ENCODE measurements around the gene COPRS. TPM values are rescaled to one million over a fixed set of nuclear protein-coding genes. Genes with fewer than 3 reads are reported as not detected.
"Not testable (repeated sequence)": the region's sequence is repeated elsewhere in the genome, so short reads cannot be mapped to it uniquely, and the experiment has no call there.

The COPRS gene
- polyA plus RNA-seq, 3 donors: 40.7 to 48.4 (median 45.5) TPM

DNA sequence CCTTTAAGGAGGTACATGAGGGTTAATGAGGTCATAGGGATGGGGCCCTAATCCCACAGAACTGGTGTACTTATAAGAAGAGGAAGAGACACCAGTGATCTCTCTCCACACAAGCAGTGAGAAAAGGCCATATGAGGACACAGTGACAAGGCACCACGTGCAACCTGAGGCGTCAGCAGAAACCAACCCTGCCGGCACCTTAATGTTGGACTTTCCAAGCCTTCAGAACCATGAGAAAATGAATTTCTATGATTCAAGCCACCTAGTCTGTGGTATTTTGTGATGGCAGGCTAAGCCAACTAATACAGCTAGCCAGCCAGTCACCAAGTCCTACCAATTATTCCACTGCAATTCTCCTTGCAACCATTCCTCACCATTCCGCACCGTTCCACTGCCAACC lies 39.5 kb downstream of the COPRS start:
- no peak for DNase-seq

DNA sequence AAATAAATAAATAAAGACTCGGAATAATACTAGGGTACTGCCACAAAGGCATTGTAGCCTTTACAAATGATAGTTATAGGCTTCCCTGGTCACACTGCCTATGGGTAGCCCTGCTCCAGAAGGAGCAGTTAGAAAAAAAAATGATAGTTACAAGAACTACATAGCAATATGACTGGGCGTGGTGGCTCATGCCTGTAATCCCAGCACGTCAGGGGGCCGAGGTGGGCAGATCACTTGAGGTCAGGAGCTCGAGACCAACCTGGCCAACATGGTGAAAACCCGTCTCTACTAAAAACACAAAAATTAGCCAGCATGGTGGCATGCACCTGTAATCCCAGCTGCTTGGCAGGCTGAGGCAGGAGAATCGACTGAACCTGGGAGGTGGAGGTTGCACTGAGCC lies 40.2 kb downstream of the COPRS start:
- DNase-seq: not testable (repeated sequence)

DNA sequence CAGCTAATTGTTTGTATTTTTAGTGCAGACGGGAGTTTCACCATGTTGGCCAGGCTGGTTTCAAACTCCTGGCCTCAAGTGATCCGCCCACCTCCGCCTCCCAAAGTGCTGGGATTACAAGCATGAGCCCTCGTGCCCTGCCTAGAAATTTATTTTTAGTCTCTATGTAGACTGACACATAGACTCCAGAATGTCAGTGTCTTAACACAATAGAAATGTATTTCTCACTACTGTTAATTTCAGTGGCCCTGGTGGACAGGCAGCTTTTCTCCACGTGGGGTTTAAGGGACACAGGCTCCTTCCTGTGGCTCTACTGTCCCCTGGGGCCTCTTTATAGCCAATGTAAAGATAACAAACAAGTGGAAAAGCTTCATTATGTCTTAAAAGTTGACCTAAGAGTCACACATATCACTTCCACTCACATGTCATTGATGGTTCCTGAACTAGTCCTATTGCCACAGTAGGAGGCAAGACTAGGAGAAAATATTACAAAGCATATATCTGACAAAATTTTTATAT lies 43.8 kb downstream of the COPRS start:
- no peak for DNase-seq

DNA sequence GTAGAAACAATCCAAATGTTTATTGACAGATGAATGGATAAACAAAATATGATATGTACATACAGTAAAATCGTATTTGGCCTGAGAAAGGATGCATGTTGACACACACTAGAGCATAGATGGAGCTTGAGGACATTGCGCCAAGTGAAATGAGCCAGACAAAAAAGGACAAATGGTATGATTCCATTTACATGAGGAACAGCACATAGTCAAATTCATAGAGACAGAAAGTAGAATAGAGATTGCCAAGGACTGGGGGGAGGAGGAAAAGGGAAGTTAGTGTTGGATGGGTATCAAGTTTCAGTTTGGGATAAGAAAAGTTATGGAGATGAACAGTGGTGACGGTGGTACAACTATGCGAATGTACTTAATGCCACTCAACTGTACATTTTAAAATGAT lies 47.9 kb downstream of the COPRS start:
- DNase-seq: no peak

DNA sequence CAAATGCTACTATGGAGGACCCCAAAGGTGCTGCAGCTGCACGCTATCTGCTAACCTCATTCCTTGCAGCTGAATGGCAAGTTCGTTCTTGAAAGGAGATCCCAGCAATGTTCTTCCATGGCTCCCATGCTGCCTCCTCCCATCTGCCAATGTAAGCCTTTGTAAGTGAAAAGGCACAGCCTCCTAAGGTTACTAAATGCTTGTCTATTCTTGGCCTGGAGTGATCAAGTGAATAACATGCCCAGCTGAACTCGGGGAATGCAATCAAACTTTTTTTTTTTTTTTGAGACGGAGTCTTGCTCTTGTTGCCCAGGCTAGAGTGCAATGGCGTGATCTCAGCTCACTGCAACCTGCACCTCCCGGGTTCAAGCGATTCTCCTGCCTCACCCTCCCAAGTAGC lies 49.2 kb downstream of the COPRS start:
- not testable (repeated sequence) for DNase-seq

DNA sequence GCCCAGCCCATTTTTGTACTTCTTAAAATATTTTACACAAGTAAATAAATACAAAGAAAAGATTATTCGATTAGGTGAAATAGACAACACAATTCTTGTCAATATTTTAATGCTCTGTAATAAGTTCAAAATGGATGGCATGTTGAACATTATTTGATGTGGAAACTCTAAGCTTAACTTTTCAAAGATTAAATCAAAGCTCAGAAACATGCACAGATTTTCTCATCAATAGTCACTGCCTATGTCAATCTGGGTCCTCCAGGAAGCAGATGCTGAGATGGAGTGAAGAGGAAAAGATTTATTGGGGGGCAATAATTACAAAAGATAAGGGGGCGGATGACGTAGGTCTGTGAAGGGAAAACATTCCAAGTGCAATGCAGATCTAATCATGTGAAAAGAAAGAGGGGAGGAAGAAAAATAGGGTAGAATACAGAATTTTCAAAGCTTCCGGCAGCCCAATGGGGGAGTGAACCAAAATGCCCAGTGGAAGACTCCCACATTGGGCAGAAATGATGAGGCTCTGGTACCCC lies 50.5 kb downstream of the COPRS start:
- DNase-seq: no peak

DNA sequence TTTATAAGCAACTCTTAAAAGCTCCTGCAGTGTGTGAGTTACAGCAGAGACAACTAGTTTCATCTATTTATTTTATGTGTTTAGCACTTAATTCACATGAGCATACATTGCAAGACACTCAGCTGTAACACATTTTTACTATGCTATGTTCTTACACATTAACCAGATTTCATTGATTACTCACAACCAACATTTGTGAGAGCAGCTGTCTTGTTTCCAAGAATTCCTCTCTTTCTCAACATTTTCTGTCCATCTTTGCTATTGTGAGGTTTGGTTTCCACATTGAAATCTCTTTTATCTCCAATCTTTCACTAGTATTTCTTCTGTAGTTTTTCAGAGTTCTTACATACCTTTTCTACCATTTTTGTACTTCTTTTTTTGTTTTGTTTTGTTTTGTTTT lies 51.2 kb downstream of the COPRS start:
- no peak for DNase-seq

DNA sequence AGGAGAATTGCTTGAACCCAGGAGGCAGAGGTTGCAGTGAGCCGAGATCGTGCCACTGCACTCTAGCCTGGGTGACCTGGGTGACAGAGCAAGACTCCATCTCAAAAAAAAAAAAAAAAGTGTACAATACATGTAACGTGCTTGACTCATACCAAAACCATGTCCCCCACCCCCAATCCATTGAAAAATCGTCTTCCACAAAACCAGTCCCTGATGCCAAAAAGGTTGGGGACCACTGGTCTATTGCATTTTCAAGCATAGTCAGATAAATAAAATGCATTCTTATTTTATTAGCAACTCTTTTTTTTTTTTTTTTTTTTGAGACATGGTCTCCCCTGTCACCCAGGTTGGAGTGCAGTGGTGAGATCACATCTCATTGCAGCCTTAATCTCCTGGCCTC lies 52.1 kb downstream of the COPRS start:
- DNase-seq: no peak

DNA sequence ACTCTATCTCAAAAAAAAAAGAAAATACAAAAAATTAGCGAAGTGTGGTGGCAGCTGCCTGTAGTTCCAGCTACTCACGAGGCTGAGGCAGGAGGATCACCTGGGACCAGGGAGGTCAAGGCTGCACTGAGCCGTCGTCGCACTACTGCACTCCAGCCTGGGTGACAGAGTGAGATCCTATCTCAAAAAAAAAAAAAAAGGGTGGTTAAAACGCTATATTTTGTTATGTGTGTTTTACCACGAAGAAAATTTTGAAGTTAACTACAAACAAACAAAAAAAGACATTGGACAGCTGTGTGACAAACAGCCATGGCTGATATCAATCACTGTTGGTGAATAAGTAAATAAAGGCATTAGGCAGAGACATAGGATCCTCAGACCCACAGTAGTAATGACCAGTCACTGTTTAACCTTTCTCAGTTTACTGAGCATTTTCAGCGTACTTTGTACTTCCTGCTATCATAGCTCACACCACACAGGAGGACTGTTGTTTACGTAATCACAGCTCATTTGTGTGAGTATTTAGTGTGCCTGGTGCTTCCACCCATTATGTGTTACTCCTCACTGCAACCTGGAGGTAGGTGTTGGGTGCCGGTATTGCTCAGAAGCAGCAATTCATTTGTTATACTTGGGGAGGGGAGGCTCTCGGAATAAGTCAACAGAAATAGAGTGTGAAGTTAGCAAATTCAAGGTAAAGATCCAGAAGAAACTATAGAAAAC lies 55.4 kb downstream of the COPRS start:
- DNase-seq: no peak

DNA sequence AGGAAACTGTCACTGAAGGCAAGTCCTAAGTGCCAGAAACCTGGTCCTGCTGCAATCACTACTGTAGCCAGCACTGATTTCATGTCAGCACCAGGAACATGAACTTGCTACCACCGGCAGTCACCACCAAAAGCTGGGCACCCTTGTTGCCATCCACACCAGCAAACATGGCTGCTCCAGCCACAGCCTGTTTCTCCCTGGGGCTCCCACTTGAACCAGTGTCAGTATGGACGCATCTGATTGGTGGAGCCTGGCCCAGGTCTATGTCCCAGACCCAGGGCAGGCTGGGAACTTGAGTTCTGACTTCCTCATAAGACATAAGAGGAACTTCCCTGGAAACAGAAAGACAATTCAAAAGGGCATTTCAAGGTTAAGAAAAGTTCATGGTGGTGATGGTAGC lies 56.5 kb downstream of the COPRS start:
- no peak for DNase-seq

Other genes with a start within 250 kb of the COPRS start
- 10 to 100 TPM; 70.0 to 86.7 (median 85.6) TPM for gene UTP6, start 42.5 kb upstream of the COPRS start, polyA plus RNA-seq (ENCODE audit: insufficient read length in 3 of 3)
- gene SUZ12, start 77.8 kb upstream of the COPRS start, polyA plus RNA-seq (ENCODE audit: insufficient read length in 3 of 3): 10 to 100 TPM; 38.0 to 43.4 (median 41.2) TPM
- 10 to 100 TPM; 16.6 to 33.1 (median 31.4) TPM for gene LRRC37B, start 148.1 kb upstream of the COPRS start, polyA plus RNA-seq (ENCODE audit: insufficient read length in 3 of 3)